ENCODE measurements around the gene SLC2A4. TPM values are rescaled to one million over a fixed set of nuclear protein-coding genes. Genes with fewer than 3 reads are reported as not detected.

SLC2A4 gene
- 0.13 and 0.19 TPM in 2 replicates for total RNA-seq

DNA sequence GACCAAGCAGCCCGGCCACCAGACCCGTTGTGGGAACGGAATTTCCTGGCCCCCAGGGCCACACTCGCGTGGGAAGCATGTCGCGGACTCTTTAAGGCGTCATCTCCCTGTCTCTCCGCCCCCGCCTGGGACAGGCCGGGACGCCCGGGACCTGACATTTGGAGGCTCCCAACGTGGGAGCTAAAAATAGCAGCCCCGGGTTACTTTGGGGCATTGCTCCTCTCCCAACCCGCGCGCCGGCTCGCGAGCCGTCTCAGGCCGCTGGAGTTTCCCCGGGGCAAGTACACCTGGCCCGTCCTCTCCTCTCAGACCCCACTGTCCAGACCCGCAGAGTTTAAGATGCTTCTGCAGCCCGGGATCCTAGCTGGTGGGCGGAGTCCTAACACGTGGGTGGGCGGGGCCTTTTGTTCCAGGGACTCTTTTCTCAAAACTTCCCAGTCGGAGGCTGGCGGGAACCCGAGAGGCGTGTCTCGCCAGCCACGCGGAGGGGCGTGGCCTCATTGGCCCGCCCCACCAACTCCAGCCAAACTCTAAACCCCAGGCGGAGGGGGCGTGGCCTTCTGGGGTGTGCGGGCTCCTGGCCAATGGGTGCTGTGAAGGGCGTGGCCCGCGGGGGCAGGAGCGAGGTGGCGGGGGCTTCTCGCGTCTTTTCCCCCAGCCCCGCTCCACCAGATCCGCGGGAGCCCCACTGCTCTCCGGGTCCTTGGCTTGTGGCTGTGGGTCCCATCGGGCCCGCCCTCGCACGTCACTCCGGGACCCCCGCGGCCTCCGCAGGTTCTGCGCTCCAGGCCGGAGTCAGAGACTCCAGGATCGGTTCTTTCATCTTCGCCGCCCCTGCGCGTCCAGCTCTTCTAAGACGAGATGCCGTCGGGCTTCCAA, at the start of gene SLC2A4:
Gene SLC2A4, plus strand, starts transcription at position 645 of the 879 bp plus-strand sequence. Its CDS starts 217 bp downstream, at position 862.

GRCh38 chr17:7234083-7234951, 47.2 kb upstream of the SLC2A4 start, which contains the start of gene DVL2:
Gene DVL2 (minus strand): TSS chr17:7234517. CDS start chr17:7234262, 255 bp downstream.

GRCh38 chr17:7239091-7240027, 42.2 kb upstream of the SLC2A4 start, which contains the start of gene PHF23:
Gene PHF23 (minus strand): TSS chr17:7239457. CDS start chr17:7239279, 178 bp downstream.

GRCh38 chr17:7241783-7242716, 39.5 kb upstream of the SLC2A4 start, which contains the start of gene GABARAP:
Gene GABARAP (minus strand): TSS chr17:7242449. CDS start chr17:7242330, 119 bp downstream.

GRCh38 chr17:7251661-7252175, 29.8 kb upstream of the SLC2A4 start, which contains the start of gene CTDNEP1:
Gene CTDNEP1 (minus strand): TSS chr17:7251734. CDS start chr17:7251296, 438 bp downstream.

DNA sequence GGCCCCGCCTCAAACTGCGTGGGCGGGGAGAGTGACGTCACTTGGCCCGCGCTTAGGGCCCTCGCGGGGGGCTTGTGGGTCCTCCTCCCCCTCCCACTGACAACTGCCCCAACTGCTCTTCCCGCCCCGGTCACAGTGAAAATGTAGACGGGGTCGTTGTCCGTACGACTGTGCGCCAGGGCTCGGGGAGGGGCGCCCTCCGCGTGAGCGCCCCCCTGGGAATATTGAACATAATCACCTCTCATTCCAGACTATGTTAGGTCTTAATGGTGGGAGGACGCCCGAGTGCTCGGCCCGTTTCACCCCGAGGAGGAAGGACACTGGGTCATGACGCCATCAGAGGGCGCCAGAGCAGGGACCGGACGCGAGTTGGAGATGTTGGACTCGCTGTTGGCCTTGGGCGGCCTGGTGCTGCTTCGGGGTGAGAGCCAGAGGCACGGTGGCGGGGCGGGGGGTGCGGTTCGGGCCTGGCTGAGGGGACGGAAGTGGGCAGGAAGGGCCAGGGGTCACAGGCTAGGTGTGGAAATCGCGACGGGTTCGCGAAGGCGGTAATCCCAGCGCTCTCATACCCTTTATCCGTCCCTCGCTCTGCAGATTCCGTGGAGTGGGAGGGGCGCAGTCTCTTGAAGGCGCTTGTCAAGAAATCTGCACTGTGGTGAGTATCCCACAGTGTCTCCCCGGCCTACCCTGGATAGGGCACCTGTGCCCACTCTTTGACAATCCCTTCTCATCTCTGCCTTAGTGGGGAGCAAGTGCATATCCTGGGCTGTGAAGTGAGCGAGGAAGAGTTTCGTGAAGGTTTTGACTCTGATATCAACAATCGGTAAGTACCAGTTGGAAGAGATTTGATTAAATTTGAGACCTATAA, 29.1 kb upstream of the SLC2A4 start, which contains the start of gene ELP5:
Gene ELP5, plus strand, starts transcription at position 40 of the 868 bp plus-strand sequence. Its CDS starts 336 bp downstream, at position 376.

GRCh38 chr17:7262192-7262934, 19.2 kb upstream of the SLC2A4 start, which contains the start of gene CLDN7:
Gene CLDN7 (minus strand): TSS chr17:7262478. CDS start chr17:7262043, 435 bp downstream.

DNA sequence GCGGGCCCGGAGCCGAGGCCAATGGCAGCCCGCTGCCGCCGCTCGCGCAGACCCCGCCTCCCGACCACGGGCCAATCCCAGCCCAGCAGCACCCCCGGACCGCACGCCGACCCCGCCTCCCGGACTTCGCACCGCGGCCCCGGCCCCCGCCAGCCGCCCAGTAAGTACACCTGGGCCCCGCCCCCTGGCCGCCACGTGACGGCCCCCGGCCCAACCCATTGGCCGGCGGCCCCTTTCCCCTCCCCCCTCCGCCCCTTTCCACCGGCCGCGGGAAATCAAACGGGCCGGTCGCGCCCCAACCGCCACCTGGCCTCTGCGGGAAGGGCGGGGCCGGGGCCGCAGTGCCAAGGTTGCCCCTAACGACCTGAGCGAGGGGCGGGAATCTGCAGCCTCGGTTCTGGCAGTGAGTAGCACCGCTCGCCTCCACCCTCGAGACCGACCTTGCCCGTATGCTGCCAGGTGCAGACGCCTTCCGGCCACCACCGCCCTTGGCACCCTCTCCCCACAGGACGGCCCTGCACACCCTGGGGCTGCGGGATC, 13.2 kb downstream of the SLC2A4 start, which contains the start of gene YBX2:
Gene YBX2, minus strand, starts transcription at position 26 of the 540 bp plus-strand sequence. CDS start 139 bp downstream, outside the sequence.

GRCh38 chr17:7306911-7307685, 25.6 kb downstream of the SLC2A4 start, which contains the start of gene EIF5A:
Gene EIF5A (plus strand): TSS chr17:7307628. CDS start chr17:7309636, 2,008 bp downstream.

GRCh38 chr17:7314719-7315569, 33.4 kb downstream of the SLC2A4 start, which contains the start of gene GPS2:
Gene GPS2 (minus strand): TSS chr17:7315360. CDS start chr17:7315052, 308 bp downstream.

DNA sequence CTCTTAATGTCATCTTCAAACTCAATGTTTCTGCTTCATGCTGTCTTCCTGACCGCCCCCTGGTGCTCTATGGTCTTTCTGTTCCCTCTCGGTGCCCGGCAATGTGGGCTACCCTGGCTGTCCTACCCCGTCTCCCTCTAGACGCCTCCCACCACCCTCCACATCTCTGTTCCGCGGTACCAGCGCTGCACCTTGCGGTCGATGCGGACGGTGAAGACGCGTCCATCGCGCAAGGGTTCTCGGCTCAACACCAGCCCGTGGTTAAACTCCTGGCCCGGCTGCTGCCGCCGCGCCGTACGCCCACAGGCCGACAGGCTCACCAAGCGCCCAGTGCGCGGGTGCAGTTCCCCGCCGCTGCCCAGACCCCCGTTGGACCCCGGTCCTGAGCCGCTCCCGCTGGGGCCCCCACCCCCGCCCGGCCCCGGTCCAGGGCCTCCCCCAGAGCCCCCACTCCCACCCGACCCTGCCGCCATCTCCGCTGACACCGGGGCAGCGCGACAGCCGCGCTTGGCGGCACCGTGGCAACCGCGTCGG, 47.4 kb downstream of the SLC2A4 start, which contains the start of gene NEURL4:
Gene NEURL4, minus strand, starts transcription at position 496 of the 534 bp plus-strand sequence. Its CDS starts 23 bp downstream, at position 473.

GRCh38 chr17:7336240-7337175, 55.0 kb downstream of the SLC2A4 start, which contains the start of gene ACAP1:
Gene ACAP1 (plus strand): TSS chr17:7336529. CDS start chr17:7336735, 206 bp downstream.

Data from aortic smooth muscle cell (primary cell).